Vagina (tissue), 2 donors: ENCODE results near the gene HSPBP1. TPM values are rescaled to one million over a fixed set of nuclear protein-coding genes. Genes with fewer than 3 reads are reported as not detected.

ENCODE experiments used
- DNase-seq, 2 donors: peaks; one replicate each; pipeline ENCODE4 v3.0.0-alpha.2; 2017; ENCODE audit errors: extremely low spot score in 2 of 2
- H3K27ac ChIP-seq: fragments of 200-600 bp; sonication (generic); one replicate; pipeline ENCODE4 v1.5.1; 2019
- H3K27me3 ChIP-seq: fragments of 200-600 bp; sonication (generic); one replicate; pipeline ENCODE4 v1.5.1; 2019
- H3K36me3 ChIP-seq, 2 donors: fragments of 200-600 bp; sonication (generic); one replicate each; pipeline ENCODE4 v1.5.1; 2017 to 2019
- H3K4me1 ChIP-seq: fragments of 200-600 bp; sonication (generic); one replicate; pipeline ENCODE4 v1.5.1; 2019
- H3K4me3 ChIP-seq, 2 donors: fragments of 200-600 bp; sonication (generic); 1 replicate in 1 of 2; 2 replicates in 1 of 2; pipeline ENCODE4 v1.5.1; 2016 to 2019
- H3K9me3 ChIP-seq: fragments of 200-600 bp; sonication (generic); one replicate; pipeline ENCODE4 v1.5.1; 2019
- CTCF ChIP-seq, 3 experiments: fragments of 450-650 bp in 2 of 3; fragments of 200-600 bp in 1 of 3; sonication (generic) in 1 of 3; IDR thresholded peaks; one replicate each; pipeline ENCODE4 v1.5.1; 2017 to 2019; ENCODE audit warnings: antibody characterized with exemption in 3 of 3, mild to moderate bottlenecking in 2 of 3, moderate library complexity in 2 of 3
- POLR2A ChIP-seq, 2 donors: fragments of 450-650 bp; IDR thresholded peaks; one replicate each; pipeline ENCODE4 v1.6.1; 2017; ENCODE audit warnings: antibody characterized with exemption in 2 of 2, mild to moderate bottlenecking in 2 of 2, moderate library complexity in 2 of 2
- POLR2AphosphoS5 ChIP-seq, 2 donors: sonication (generic); formaldehyde crosslinking; IDR thresholded peaks; one replicate each; pipeline ENCODE4 v1.9.0; 2017; ENCODE audit warnings: antibody characterized with exemption in 2 of 2, mild to moderate bottlenecking in 2 of 2, low read depth in 1 of 2; ENCODE audit not compliant: insufficient read depth in 1 of 2
- intact Hi-C: fragments of 100-400 bp; cut with DNase I; formaldehyde crosslinking; loops from one replicate; pipeline ENCODE4 v1.15.1; 2023
- total RNA-seq: library from RNA; depleted of rRNA; stranded (reverse); fragments of >200 nt; gene quantifications from one replicate; pipeline ENCODE4 v1.2.3, GENCODE V29; 2016

Gene HSPBP1
- total RNA-seq, 1 donor from 2014 or later: 29.5 TPM

- Histone ChIP-seq H3K27ac (no peak overlapping the region), H3K4me3 (no peak overlapping the region), H3K27me3 (no peaks in the 10 kb centered on the region), H3K4me1 (no peaks in the 10 kb centered on the region), H3K9me3 (no peaks in the 10 kb centered on the region), H3K36me3 (peaks cover 0 to 32% of the 10 kb centered on the region in 2 donors)
- intact Hi-C loops: no loop called here
- no peak for DNase-seq
- no peak for TF ChIP-seq POLR2AphosphoS5 (IDR thresholded peaks at IDR 0.05; ENCODE audit: insufficient read depth in 1 of 2, low read depth in 1 of 2)
- TF ChIP-seq POLR2A (IDR thresholded peaks at IDR 0.05): no peak
Measured at GRCh38 chr19:55269299-55269698, 10.6 kb downstream of the HSPBP1 start.

- no peak overlapping the region for H3K27ac ChIP-seq
- H3K4me3 ChIP-seq: no peak overlapping the region
- H3K9me3 ChIP-seq: no peaks in the 10 kb centered on the region
- no peaks in the 10 kb centered on the region for H3K4me1 ChIP-seq
- no peak for DNase-seq
- peaks cover 0 to 12% of the 10 kb centered on the region in 2 donors for H3K36me3 ChIP-seq
- intact Hi-C loops: no loop called here
- TF ChIP-seq POLR2A (IDR thresholded peaks at IDR 0.05) (no peak), CTCF (IDR thresholded peaks at IDR 0.05) (no peak), POLR2AphosphoS5 (IDR thresholded peaks at IDR 0.05; ENCODE audit: insufficient read depth in 1 of 2, low read depth in 1 of 2) (no peak)
- no peaks in the 10 kb centered on the region for H3K27me3 ChIP-seq
Measured at GRCh38 chr19:55266840-55267239, 13.1 kb downstream of the HSPBP1 start.

GRCh38 chr19:55266404-55266803 is 13.5 kb downstream of the HSPBP1 start:
- Histone ChIP-seq H3K4me1 (no peaks in the 10 kb centered on the region), H3K27me3 (no peaks in the 10 kb centered on the region), H3K4me3 (no peak overlapping the region), H3K27ac (no peak overlapping the region), H3K36me3 (peaks cover 0 to 8% of the 10 kb centered on the region in 2 donors), H3K9me3 (no peaks in the 10 kb centered on the region)
- intact Hi-C loops: no loop called here
- no peak for TF ChIP-seq CTCF (IDR thresholded peaks at IDR 0.05)
- TF ChIP-seq POLR2AphosphoS5 (IDR thresholded peaks at IDR 0.05; ENCODE audit: insufficient read depth in 1 of 2, low read depth in 1 of 2): no peak
- TF ChIP-seq POLR2A (IDR thresholded peaks at IDR 0.05): no peak
- no peak for DNase-seq

- DNase-seq: no peak
- intact Hi-C loops: no loop called here
Measured at GRCh38 chr19:55265723-55266386, 14.1 kb downstream of the HSPBP1 start.

GRCh38 chr19:55265173-55265572 is 14.7 kb downstream of the HSPBP1 start:
- TF ChIP-seq CTCF (IDR thresholded peaks at IDR 0.05) (no peak), POLR2AphosphoS5 (IDR thresholded peaks at IDR 0.05; ENCODE audit: insufficient read depth in 1 of 2, low read depth in 1 of 2) (no peak), POLR2A (IDR thresholded peaks at IDR 0.05) (no peak)
- intact Hi-C loops: no loop called here
- H3K27ac ChIP-seq: no peak overlapping the region

More at GRCh38 chr19:55265723-55266386, 14.1 kb downstream of the HSPBP1 start:
- no peak overlapping the region for H3K4me3 ChIP-seq
- no peaks in the 10 kb centered on the region for H3K4me1 ChIP-seq
- peaks cover 0 to 4% of the 10 kb centered on the region in 2 donors for H3K36me3 ChIP-seq
- no peaks in the 10 kb centered on the region for H3K27me3 ChIP-seq
- TF ChIP-seq CTCF (IDR thresholded peaks at IDR 0.05) (no peak), POLR2AphosphoS5 (IDR thresholded peaks at IDR 0.05; ENCODE audit: insufficient read depth in 1 of 2, low read depth in 1 of 2) (no peak), POLR2A (IDR thresholded peaks at IDR 0.05) (no peak)
- no peak overlapping the region for H3K27ac ChIP-seq
- no peaks in the 10 kb centered on the region for H3K9me3 ChIP-seq

More at GRCh38 chr19:55265173-55265572, 14.7 kb downstream of the HSPBP1 start:
- Histone ChIP-seq H3K9me3 (no peaks in the 10 kb centered on the region), H3K4me3 (no peak overlapping the region), H3K36me3 (peaks cover 0 to 4% of the 10 kb centered on the region in 2 donors), H3K27me3 (no peaks in the 10 kb centered on the region), H3K4me1 (peaks cover 2% of the 10 kb centered on the region)
- no peak for DNase-seq
